EL (cell line): ENCODE results near the gene STYX.
"Not testable (repeated sequence)": the region's sequence is repeated elsewhere in the genome, so short reads cannot be mapped to it uniquely, and the experiment has no call there.

Experiments
- DNase-seq: peaks from one replicate; pipeline ENCODE4 v3.0.0-alpha.2; 2016

STYX gene

GRCh38 chr14:52729035-52729434 is 931 bp upstream of the STYX start:
- DNase-seq = not testable (repeated sequence)

- no peak for DNase-seq
These were observed 411 bp upstream of the STYX start for GRCh38 chr14:52729585-52729924.

- DNase-seq = peak; percentile 44
These were observed 744 bp downstream of the STYX start for GRCh38 chr14:52730709-52731111.

DNA sequence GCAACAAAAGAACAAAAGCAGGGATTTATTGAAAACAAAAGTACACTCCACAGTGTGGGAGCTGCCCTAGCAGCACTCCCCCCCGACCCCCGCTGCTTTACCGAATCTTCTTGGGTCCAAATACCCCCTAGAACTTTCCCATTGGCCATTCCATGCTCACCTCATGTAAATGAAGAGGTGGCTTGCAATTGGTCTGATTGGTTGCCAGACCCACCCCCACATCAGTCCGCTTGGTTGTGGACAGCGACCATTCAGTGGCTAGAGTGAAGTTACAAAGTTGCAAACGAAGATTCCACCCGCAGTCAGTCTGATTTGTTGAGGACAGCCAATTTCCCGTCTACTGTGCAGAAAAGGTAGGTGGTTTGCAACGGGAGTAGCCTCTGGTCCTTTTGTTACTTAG is 3.9 kb downstream of the STYX start:
- DNase-seq = no peak

GRCh38 chr14:52735921-52736489 is 6.0 kb downstream of the STYX start:
- no peak for DNase-seq

GRCh38 chr14:52738409-52738808 is 8.4 kb downstream of the STYX start:
- DNase-seq = no peak

- DNase-seq = no peak
These were observed 10.8 kb downstream of the STYX start for GRCh38 chr14:52740751-52741150.

DNA sequence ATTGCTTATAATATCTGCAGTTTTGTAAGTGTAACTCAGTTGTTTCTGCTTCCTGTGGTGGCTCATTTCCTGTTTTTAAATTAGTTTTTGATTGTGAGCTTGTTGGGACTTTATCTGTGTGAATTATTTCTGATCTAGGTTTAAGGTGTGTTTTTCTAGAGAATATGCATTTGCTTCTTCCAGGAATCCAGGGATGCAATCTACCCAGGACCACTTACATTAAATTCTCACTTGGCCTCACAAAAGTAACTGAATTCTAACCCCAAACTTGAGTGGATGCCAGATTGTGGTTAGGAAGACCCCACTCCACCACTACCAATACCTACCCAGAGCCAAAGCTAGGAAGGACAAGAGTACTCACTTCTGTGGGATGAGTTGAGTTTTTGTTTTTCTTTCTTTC is 11.9 kb downstream of the STYX start:
- no peak for DNase-seq

DNA sequence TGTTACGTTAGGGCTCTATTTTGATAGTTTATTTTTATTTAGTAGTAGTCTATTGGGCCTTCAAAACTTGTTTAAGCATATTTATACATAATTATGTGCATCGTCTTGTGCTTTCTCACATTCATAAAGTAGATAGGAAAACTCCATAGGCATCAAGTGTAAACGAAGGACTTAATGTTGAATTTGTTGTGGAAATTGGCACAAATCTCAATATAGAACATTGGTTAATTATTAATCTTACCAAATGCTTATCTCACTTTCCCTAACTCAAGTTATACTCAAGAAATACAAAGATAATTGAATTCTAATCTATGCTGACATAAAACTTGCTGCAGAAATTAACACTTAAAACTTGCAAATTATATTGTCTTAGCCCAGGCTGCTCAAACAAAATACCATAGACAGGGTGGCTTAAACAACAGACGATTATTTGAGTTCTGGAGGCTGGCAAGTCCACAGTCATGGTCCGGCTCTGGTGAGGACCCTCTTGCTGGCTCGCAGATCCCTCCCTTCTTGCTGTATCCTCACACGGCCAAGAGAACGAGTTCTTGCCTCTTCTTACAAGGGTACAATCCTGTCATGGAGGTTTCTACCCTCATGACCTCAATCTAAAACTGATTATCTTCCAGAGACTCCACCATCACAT is 18.8 kb downstream of the STYX start:
- no peak for DNase-seq

GRCh38 chr14:52755607-52756316 is 25.8 kb downstream of the STYX start:
- no peak for DNase-seq

GRCh38 chr14:52759145-52759544 is 29.2 kb downstream of the STYX start:
- no peak for DNase-seq

DNA sequence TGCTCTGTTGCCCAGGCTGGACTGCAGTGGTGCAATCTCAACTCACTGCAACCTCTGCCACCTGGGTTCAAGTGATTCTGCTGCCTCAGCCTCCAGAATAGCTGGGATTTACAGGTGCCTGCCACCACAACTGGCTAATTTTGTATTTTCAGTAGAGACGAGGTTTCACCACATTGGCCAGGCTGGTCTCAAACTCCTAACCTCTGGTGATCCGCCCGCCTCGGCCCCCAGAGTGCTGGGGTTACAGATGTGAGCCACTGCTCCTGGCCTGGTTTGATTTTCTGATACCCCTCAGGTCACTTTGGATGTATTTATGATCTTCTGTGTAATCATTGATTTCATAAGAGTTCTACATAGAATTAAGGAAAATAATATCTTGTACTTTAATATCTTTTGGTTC is 33.0 kb downstream of the STYX start:
- not testable (repeated sequence) for DNase-seq

GRCh38 chr14:52767058-52767833 is 37.3 kb downstream of the STYX start:
- no peak for DNase-seq

DNA sequence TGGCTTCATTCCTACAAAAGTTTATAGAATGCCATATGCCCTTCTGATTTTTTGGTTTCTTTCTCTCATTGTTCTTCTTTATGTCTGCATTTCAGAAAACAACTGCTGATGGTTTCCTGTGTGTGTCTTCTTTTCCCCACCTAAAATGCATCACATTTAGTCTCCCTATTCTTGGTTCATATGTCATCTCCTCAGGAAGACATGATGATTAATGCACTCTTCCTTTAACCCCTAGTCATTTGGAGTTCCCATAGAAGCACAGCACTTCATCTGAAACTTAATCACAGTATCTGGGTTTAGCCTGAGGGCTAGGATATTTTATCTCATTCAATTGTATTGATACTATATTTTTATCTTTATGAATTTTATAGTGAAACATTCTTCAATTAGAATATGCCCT is 39.9 kb downstream of the STYX start:
- no peak for DNase-seq

GRCh38 chr14:52776816-52777215 is 46.9 kb downstream of the STYX start:
- DNase-seq = no peak

- DNase-seq = no peak
These were observed 48.7 kb downstream of the STYX start for GRCh38 chr14:52778702-52779101.

DNA sequence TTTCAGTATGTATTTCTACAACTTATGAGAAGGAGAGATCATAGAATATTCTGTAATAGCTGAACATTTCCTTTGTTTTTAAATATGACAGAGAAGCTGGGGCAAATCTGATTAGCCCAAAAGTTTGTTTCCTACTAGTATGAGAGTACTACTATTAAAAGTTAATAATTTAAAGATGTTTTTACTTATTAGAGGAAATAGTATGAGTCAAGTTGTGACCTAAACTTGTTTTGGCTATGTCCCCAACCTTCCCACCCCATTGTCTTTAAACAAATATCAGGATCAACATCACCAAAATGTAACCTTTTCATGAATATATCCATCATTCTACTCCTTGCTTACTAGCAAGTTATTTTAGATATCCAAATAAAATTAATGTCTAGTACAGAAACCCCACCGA is 50.9 kb downstream of the STYX start:
- DNase-seq = no peak

- no peak for DNase-seq
These were observed 51.7 kb downstream of the STYX start for GRCh38 chr14:52781629-52782028.

GRCh38 chr14:52783206-52783605 is 53.2 kb downstream of the STYX start:
- no peak for DNase-seq

- DNase-seq = no peak
These were observed 56.9 kb downstream of the STYX start for GRCh38 chr14:52786887-52787286.

DNA sequence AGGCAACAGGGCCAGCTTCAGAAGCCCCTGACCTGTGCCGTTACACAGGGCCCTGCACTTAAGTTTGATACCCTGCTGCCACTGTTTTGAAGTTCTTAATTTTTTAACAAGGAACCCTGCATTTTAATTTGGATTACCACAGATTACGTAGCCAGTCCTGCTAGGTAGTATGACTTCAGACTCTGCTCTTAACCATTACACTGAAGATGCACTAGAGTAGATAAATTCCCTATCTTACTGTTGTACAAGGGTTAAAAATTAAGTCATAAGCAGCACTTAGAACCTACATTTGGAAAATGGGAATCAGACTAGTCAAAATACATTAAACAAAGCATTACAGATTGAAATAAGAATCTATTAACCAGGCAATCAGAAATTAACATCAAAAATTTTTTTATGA is 59.2 kb downstream of the STYX start:
- DNase-seq = no peak

GRCh38 chr14:52790011-52790755 is 60.2 kb downstream of the STYX start:
- peak; percentile 15 for DNase-seq

- no peak for DNase-seq
These were observed 60.8 kb downstream of the STYX start for GRCh38 chr14:52790756-52791222.
